Adrenal gland (tissue), 12 donors: ENCODE data around the gene DMD. TPM values are rescaled to one million over a fixed set of nuclear protein-coding genes. Genes with fewer than 3 reads are reported as not detected.

Source experiments
- DNase-seq, 7 donors: peaks; one replicate each; pipeline ENCODE4 v3.0.0-alpha.2; 2019 to 2020
- H3K27ac ChIP-seq, 5 donors: fragments of 200-600 bp; sonication (generic) in 4 of 5; 1 replicate in 3 of 5; 2 replicates in 2 of 5; pipeline versions ENCODE4 v1.5.1 to v1.8.0; 2016 to 2020; ENCODE audit warnings: mild to moderate bottlenecking in 1 of 5
- H3K27me3 ChIP-seq: fragments of 200-600 bp; 2 replicates; pipeline ENCODE4 v1.8.0; 2021
- H3K36me3 ChIP-seq, 2 donors: fragments of 200-600 bp; replicated peaks in 1 of 2; 1 replicate in 1 of 2; 2 replicates in 1 of 2; pipeline versions ENCODE4 v1.5.1 to v1.8.0; 2018 to 2022
- H3K4me1 ChIP-seq, 2 donors: fragments of 200-600 bp; replicated peaks in 1 of 2; 1 replicate in 1 of 2; 2 replicates in 1 of 2; pipeline versions ENCODE4 v1.5.1 to v1.8.0; 2018 to 2021
- H3K4me3 ChIP-seq, 4 donors: fragments of 200-600 bp; sonication (generic) in 3 of 4; one replicate each; pipeline ENCODE4 v1.5.1; 2016 to 2018
- H3K9me3 ChIP-seq, 3 donors: fragments of 200-600 bp; sonication (generic) in 1 of 3; replicated peaks in 1 of 3; 1 replicate in 2 of 3; 2 replicates in 1 of 3; pipeline versions ENCODE4 v1.5.1 to v1.8.0; 2016 to 2021
- CTCF ChIP-seq, 6 experiments: fragments of 450-650 bp in 4 of 6; fragments of 200-600 bp in 2 of 6; sonication (generic) in 1 of 6; IDR thresholded peaks; 1 replicate in 5 of 6; 2 replicates in 1 of 6; pipeline versions ENCODE4 v1.5.1 to v1.8.0; 2016 to 2021; ENCODE audit warnings: antibody characterized with exemption in 6 of 6, mild to moderate bottlenecking in 2 of 6, moderate library complexity in 1 of 6
- POLR2A ChIP-seq, 2 donors: fragments of 450-650 bp; IDR thresholded peaks; one replicate each; pipeline ENCODE4 v1.6.1; 2017; ENCODE audit warnings: antibody characterized with exemption in 2 of 2, mild to moderate bottlenecking in 2 of 2, moderate library complexity in 1 of 2
- whole genome bisulfite sequencing, 4 donors: extraction: QIAGEN DNeasy Blood & Tissue Kit in 2 of 4; methylation state at CpG; one replicate each; pipeline versions ENCODE4 v1.1.5 to v1.1.7; 2013 to 2017; 5-methylcytosine and 5-hydroxymethylcytosine counted together
- intact Hi-C, 2 donors: fragments of 100-400 bp; cut with DNase I; formaldehyde crosslinking; loops; one replicate each; pipeline versions ENCODE4 v1.14.1 to v1.15.0; 2022 to 2023
- polyA plus RNA-seq, 3 donors: library from polyadenylated mRNA; stranded (reverse); fragments of 200-250 nt in 2 of 3; fragments of 350-450 nt in 1 of 3; fragmentation: Illumina TruSeq in 1 of 3; extraction: RNeasy Lipid Tissue Mini Kit (QIAGEN cat#74804) in 1 of 3; gene quantifications; one replicate each; pipeline ENCODE4 v1.2.3, GENCODE V29; 2013 to 2014
- total RNA-seq, 9 donors: library from RNA; depleted of rRNA in 4 of 9; stranded (reverse); fragments of >200 nt in 4 of 9; fragments of 120-200 nt in 1 of 9; fragmentation: NEBNext Ultra II Directional in 1 of 9; extraction: Animal tissue kit (Norgen Biotek cat#: 25700) in 1 of 9; gene quantifications; one replicate each; pipeline versions ENCODE4 v1.1.0 to v1.2.4, GENCODE V29; 2013 to 2023
- donor health status: healthy with polysubstance abuse.
- donor health status: Bipolar disorder and iron deficiency.
- donor health status: DM: yes; HTN: yes; CAD: no.
- donor health status: DM: no; HTN: no; CAD: no.
- donor health status: DM: no; HTN: no; CAD: no.
- donor health status: DM: yes; HTN: yes; CAD: no.

Gene DMD
- total and polyA plus RNA-seq, 12 donors: 14.6 to 89.7 (median 36.2) TPM

GRCh38 chrX:32591589-32591988 lies 619.8 kb downstream of the DMD start:
- Histone ChIP-seq H3K27me3 (no peaks in the 10 kb centered on the region), H3K9me3 (no peaks in the 10 kb centered on the region), H3K27ac (no peak overlapping the region), H3K4me1 (no peaks in the 10 kb centered on the region), H3K4me3 (no peak overlapping the region), H3K36me3 (no peaks in the 10 kb centered on the region)
- TF ChIP-seq CTCF (IDR thresholded peaks at IDR 0.05): no peak
- TF ChIP-seq POLR2A (IDR thresholded peaks at IDR 0.05): no peak
- intact Hi-C loops: no loop called here
- DNase-seq: no peak
- WGBS, 4 donors: 89 to 97% (median 93%) methylated on average over 2 to 10 of the region's 10 CpGs

- DNase-seq: no peak
- Histone ChIP-seq H3K4me1 (no peaks in the 10 kb centered on the region), H3K36me3 (no peaks in the 10 kb centered on the region), H3K27ac (no peak overlapping the region), H3K4me3 (no peak overlapping the region), H3K9me3 (no peaks in the 10 kb centered on the region), H3K27me3 (no peaks in the 10 kb centered on the region)
- no peak for TF ChIP-seq POLR2A (IDR thresholded peaks at IDR 0.05)
- TF ChIP-seq CTCF (IDR thresholded peaks at IDR 0.05): no peak
- WGBS, 4 donors: 39 to 73% (median 53%) methylated on average over 3 of the region's 3 CpGs
- intact Hi-C loops: no loop called here
Measured at GRCh38 chrX:32582729-32583128, 628.6 kb downstream of the DMD start.

- TF ChIP-seq POLR2A (IDR thresholded peaks at IDR 0.05) (no peak), CTCF (IDR thresholded peaks at IDR 0.05) (no peak)
- Histone ChIP-seq H3K36me3 (no peaks in the 10 kb centered on the region), H3K4me1 (no peaks in the 10 kb centered on the region), H3K27me3 (no peaks in the 10 kb centered on the region), H3K4me3 (no peak overlapping the region), H3K9me3 (no peaks in the 10 kb centered on the region), H3K27ac (no peak overlapping the region)
- intact Hi-C loops: no loop called here
- 82 to 100% (median 91%) methylated on average over 2 of the region's 2 CpGs for WGBS, 4 donors
- DNase-seq: no peak
Measured at GRCh38 chrX:32576885-32577284, 634.5 kb downstream of the DMD start.

DNA sequence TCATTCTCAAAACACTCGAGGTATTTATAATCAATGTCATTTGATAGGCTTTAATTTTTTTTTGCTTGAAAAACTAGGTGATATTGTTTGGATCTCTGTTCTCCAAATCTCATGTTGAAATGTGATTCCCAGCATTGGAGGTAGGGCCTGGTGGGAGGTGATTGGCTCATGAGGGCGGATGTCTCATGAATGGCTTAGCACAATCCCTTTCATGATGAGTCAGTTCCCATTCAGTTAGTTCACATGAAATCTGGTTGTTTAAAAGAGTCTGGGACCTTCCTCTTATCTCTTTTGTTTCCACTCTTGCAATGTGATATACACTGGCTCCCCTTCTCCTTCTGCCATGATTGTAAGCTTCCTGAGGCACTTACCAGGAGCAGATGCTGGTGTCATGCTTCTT lies 638.7 kb downstream of the DMD start:
- no peak for DNase-seq
- no peaks in the 10 kb centered on the region for H3K9me3 ChIP-seq
- TF ChIP-seq CTCF (IDR thresholded peaks at IDR 0.05): no peak
- TF ChIP-seq POLR2A (IDR thresholded peaks at IDR 0.05): no peak
- no peak overlapping the region for H3K4me3 ChIP-seq
- no peaks in the 10 kb centered on the region for H3K36me3 ChIP-seq
- WGBS, 4 donors: 72 to 97% (median 82%) methylated on average over 2 of the region's 2 CpGs
- intact Hi-C loops: no loop called here
- H3K27ac ChIP-seq: no peak overlapping the region
- no peaks in the 10 kb centered on the region for H3K27me3 ChIP-seq
- no peaks in the 10 kb centered on the region for H3K4me1 ChIP-seq
